ENCODE measurements around the gene OR10C1.
"Not testable (repeated sequence)": the region's sequence is repeated elsewhere in the genome, so short reads cannot be mapped to it uniquely, and the experiment has no call there.

Gene OR10C1

GRCh38 chr6:29424168-29424567 is 14.9 kb upstream of the OR10C1 start:
- no peak for DNase-seq (ENCODE audit: low spot score)
- TF ChIP-seq CTCF (IDR thresholded peaks at IDR 0.05; ENCODE audit: borderline replicate concordance, control extremely low read depth, extremely low read depth, insufficient read depth, missing control alignments), result no peak
- in situ Hi-C loops (cut with MboI; ENCODE audit: low sequenced_read_pairs, unreplicated experiment), result no loop called here

DNA sequence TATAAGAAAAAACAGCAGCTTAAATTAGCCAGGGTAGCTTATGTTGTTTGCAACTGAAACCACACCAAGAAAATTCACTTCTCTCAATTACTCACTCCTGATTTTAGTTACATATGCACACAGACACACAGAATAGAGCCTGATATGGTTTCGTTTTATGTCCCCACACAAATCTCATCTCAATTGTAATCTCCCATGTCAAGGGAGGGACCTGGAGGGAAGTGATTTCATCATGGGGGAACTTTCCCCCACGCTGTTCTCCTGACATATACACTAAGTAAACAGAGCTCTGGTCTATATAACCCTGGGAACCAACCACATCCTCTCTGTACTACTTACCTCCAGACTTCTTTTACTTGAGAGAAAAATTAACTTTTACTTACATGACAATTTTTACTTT is 14.5 kb upstream of the OR10C1 start:
- TF ChIP-seq CTCF (IDR thresholded peaks at IDR 0.05; ENCODE audit: borderline replicate concordance, control extremely low read depth, extremely low read depth, insufficient read depth, missing control alignments), result no peak
- in situ Hi-C loops (cut with MboI; ENCODE audit: low sequenced_read_pairs, unreplicated experiment), result no loop called here
- DNase-seq (ENCODE audit: low spot score), result no peak

DNA sequence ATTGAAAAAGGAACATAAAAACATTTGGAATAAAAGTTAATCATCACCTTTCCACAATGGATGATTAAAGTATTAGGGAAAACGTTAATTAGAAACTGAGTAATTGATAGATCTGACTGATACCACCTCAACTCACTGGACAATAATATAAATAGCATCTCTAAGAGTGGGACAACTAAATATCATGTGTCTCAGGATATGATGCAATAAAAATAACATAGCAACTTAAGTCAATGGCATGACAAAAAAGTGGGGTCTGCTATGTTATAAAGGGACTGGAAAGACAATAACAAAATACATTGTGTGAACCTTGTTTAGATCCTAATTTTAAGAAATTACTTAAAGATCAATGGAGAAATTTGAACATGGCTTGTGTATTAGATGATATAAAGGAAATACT is 14.0 kb upstream of the OR10C1 start:
- TF ChIP-seq CTCF (IDR thresholded peaks at IDR 0.05; ENCODE audit: borderline replicate concordance, control extremely low read depth, extremely low read depth, insufficient read depth, missing control alignments), result no peak
- in situ Hi-C loops (cut with MboI; ENCODE audit: low sequenced_read_pairs, unreplicated experiment), result no loop called here
- no peak for DNase-seq (ENCODE audit: low spot score)

DNA sequence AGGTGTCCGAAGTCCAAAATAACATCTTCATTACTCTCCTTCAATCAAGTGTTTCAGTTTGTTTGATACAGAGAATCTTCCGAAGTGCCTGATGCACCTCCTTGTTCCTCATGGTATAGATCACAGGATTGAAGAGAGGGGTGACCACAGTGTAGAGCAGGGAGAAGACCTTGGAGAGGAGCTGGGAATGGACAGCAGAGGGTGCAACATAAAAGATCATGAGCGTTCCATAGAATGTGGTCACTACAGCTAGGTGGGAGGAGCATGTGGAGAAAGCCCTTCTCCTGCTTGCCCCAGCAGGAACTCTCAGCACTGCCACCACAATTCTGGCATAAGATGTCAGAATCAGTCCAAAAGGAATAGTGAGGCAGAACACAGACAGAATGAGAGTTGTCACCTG is 12.5 kb upstream of the OR10C1 start:
- no peak for DNase-seq (ENCODE audit: low spot score)
- TF ChIP-seq CTCF (IDR thresholded peaks at IDR 0.05; ENCODE audit: borderline replicate concordance, control extremely low read depth, extremely low read depth, insufficient read depth, missing control alignments), result no peak
- in situ Hi-C loops (cut with MboI; ENCODE audit: low sequenced_read_pairs, unreplicated experiment), result no loop called here

DNA sequence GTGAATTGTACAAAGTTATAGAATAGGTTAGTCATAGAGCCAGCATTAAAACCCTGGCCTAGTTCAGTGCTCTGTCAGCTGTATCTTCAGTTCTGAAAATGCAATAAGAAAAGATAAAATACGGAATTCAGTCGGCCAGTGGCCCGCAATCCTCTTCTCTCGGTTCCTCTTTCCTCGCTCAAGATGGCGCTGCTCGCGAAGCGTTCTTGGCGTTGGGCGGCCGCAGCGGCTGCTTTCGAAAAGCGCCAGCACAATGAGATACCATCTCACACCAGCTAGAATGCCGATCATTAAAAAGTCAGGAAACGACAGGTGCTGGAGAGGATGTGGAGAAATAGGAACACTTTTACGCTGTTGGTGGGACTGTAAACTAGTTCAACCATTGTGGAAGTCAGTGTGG is 2.4 kb upstream of the OR10C1 start:
- not testable (repeated sequence) for DNase-seq (ENCODE audit: low spot score)

DNA sequence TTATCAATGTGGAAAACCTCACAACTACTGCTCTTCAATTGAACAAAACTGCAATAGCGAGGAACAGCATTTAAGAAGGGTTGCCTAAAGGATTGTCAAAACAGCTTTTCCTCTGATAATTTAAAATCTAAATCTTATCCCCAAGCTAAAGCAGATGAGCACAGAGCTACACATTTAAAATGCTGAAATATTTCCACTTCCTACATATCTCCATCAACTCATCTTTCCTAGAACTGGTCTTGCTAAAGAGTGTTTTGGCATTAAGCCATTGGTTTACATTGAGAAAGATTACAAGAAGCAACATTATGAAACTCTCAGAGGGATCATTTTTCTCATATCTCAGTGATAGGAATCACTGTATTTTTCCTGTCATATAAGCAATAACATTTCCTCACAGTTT is 3.6 kb downstream of the OR10C1 start:
- in situ Hi-C loops (cut with MboI; ENCODE audit: low sequenced_read_pairs, unreplicated experiment), result no loop called here
- TF ChIP-seq CTCF (IDR thresholded peaks at IDR 0.05; ENCODE audit: borderline replicate concordance, control extremely low read depth, extremely low read depth, insufficient read depth, missing control alignments), result no peak

More for the DNA sequence above, 2.4 kb upstream of the OR10C1 start:
- in situ Hi-C loops (cut with MboI; ENCODE audit: low sequenced_read_pairs, unreplicated experiment), result not testable (repeated sequence)

GRCh38 chr6:29444031-29444430 is 4.9 kb downstream of the OR10C1 start:
- DNase-seq (ENCODE audit: low spot score); in situ Hi-C loops (cut with MboI; ENCODE audit: low sequenced_read_pairs, unreplicated experiment): not testable (repeated sequence)

More for the DNA sequence above, 3.6 kb downstream of the OR10C1 start:
- DNase-seq (ENCODE audit: low spot score), result no peak

DNA sequence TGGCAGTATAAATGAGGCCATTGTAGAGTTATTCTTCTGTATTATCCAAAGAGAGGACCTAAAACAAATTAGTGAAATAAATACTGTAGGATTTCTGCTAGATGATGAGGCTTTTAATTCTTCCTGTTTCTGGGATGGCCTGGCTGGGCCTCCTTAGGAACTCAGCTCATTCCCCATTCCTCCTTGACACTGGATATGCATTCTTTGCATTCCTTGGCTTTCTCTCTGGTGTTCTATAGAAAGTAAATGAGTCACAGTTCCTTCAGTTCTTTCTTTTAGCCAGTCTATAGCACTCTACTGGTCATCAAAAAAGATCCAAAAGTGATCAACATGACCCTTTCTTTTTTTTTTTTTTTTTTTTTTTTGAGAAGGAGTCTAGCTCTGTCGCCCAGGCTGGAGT is 8.6 kb downstream of the OR10C1 start:
- DNase-seq (ENCODE audit: low spot score), result no peak
- in situ Hi-C loops (cut with MboI; ENCODE audit: low sequenced_read_pairs, unreplicated experiment), result no loop called here
- no peak for TF ChIP-seq CTCF (IDR thresholded peaks at IDR 0.05; ENCODE audit: borderline replicate concordance, control extremely low read depth, extremely low read depth, insufficient read depth, missing control alignments)

Measured in GM13976 (cell line).